NK-92 (cell line): ENCODE measurements around the gene ABLIM2.
"Not testable (repeated sequence)": the region's sequence is repeated elsewhere in the genome, so short reads cannot be mapped to it uniquely, and the experiment has no call there.

Source experiments
- DNase-seq: peaks from one replicate; lab custom pipeline; 2025; ENCODE audit not compliant: unreplicated experiment; lab: John Stamatoyannopoulos, UW

ABLIM2 gene

DNA sequence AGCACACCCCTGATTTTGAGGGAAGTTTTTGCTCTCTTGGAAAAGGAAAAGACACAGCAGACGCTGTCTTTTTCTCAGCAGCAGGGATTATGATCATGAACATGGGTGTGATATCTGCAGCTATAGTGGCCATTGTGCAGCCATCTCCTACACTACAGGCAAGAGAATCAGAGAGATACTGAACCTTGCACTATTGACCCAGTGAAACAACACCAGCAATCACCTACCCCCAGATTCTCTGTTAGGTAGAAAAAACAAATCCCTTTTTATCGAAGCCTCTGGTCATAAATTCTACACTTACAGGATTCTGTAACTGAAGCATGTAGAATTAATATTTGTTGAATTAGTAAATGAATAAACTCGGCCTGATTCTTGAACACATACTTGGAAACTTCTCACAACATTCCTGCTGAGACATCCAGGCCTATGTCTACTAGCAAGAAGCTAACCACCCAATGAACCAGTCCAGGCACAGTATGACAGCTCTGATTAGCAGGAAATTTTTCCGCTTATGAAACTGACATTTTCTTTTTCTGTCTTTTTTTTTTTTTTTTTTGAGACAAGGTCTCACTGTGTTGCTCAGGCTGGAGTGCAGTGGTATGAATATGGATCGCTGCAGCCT, 213.9 kb downstream of the ABLIM2 start:
- no peak for DNase-seq

GRCh38 chr4:7943688-7944087, 214.9 kb downstream of the ABLIM2 start:
- DNase-seq: not testable (repeated sequence)

- DNase-seq: no peak
These were observed 215.4 kb downstream of the ABLIM2 start for GRCh38 chr4:7943211-7943610.

DNA sequence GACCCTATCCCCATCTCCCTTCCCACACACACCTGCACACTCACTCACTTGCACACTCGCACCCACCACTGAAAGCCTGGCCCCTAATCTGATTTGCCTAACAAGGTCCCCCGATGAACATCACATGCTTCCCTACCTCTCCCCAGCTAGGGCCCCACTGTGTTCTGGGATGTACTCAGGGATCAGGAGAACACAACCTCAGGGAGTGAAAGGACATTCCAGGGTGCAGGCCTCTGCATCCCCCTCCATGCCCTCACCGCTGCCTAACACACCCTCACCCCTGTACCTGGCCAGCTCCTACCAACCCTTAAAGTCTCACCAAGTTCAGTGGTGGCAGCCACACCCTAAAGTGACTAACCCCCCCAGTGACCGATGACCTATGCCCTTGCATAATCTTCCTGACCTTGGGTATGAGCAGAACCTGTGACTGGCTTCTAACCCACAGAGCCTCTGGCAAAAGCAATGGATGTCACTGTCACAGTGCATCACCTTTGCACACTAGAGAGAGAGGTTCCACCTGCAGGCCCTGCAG, 216.6 kb downstream of the ABLIM2 start:
- no peak for DNase-seq

- no peak for DNase-seq
These were observed 217.3 kb downstream of the ABLIM2 start for GRCh38 chr4:7941111-7941964.

- no peak for DNase-seq
These were observed 219.1 kb downstream of the ABLIM2 start, which contains the start of gene AFAP1 for GRCh38 chr4:7939377-7940108. Gene AFAP1, minus strand, starts transcription at chr4:7939861. Its CDS starts 67,783 bp downstream, at chr4:7872078.

GRCh38 chr4:7938609-7939376, 219.8 kb downstream of the ABLIM2 start:
- no peak for DNase-seq

GRCh38 chr4:7938266-7938608, 220.4 kb downstream of the ABLIM2 start:
- no peak for DNase-seq

GRCh38 chr4:7937006-7937405, 221.6 kb downstream of the ABLIM2 start:
- DNase-seq: no peak

GRCh38 chr4:7933651-7934510, 224.7 kb downstream of the ABLIM2 start:
- no peak for DNase-seq

DNA sequence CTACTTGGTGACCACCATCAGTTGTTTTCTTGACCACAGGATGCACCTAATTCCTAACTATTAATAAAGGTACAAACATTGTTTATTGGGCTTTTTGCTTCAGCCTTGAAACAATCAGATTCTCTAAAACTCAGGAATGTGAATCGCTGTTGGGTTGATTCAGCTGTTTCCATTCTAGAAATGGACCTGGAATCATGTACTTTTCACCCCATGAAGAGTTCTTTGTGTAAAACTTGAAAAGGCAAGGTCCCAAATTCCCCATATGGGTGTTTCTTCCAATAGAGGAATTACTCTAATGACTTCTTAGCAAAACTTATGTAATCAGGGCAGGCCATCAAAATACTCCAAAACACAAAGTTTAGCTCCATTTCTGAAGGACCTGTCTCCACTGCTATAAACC, 226.3 kb downstream of the ABLIM2 start:
- no peak for DNase-seq

DNA sequence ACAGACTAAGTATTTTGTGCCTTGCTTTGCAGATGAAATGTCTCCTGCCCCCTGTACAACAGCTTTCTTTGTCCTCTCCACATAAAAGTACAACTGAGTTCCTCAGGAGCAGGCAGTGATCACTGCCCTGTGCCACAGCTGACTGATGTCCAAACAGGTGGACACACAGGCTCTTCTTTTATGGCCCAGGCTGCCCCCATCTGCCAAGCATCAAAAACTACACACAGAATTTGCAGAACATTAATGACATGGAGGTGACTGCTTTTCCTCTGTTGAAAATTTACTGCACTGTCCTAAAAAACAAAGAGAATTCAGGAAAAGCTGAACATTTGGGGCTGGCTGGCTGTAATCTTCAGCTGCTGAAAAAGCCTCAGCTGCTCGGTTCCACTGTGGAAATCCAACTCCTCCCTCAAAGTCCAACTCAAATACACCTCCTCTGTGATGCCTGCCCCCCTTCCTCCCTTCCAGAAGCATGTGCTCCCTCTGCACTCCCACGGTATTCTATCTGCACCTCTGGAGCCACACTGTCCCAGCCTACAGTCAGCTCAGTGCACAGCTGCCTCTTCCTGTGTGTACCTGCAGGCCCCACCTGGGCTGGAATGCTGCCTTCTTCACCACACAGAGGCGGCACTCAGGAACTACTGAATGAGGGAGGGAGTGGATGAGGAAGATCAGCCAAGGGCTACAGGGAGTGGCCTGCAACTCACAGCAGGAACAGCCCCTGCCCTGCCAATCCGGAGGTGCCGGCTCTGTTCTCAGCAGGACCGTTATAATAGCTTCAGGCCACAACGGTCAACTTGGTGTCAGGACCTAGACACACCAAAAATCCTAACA, 229.3 kb downstream of the ABLIM2 start:
- DNase-seq: no peak

GRCh38 chr4:7928711-7929110, 229.9 kb downstream of the ABLIM2 start:
- no peak for DNase-seq

DNA sequence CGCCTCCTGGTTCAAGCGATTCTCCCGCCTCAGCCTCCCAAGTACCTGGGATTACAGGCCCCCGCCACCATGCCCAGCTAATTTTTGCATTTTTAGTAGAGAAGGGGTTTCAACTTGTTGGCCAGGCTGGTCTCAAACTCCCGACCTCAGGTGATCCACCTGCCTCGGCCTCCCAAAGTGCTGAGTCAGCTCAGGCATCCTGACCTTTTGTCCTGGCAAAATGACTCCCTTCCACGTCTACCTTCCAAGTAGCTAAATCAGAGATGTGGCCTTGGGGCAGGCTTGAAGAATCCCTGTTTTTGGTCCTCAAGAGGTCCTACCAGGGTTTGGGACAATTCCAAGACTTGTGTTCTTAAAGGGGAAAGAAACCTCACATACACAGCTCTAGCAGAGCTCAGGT, 231.8 kb downstream of the ABLIM2 start:
- no peak for DNase-seq

DNA sequence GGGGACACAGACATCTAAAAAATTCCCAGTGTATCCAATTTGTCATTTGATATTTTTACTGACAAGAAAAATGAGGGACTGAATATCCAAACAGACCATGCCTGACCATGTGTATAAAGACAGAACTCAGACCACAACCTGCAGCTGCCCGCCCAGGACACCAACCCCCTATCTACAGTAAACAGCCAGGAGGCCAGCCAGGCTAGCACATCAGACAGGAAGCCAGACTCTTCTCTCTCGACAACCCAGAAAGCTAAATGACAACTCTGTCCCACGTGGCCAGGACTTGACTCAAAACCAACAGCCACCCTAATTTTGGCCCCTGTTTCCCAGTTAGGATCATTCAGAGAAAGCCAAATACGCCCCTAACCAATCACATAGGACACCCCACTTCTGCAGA, 234.0 kb downstream of the ABLIM2 start:
- DNase-seq: no peak

GRCh38 chr4:7924163-7924562, 234.4 kb downstream of the ABLIM2 start:
- no peak for DNase-seq

DNA sequence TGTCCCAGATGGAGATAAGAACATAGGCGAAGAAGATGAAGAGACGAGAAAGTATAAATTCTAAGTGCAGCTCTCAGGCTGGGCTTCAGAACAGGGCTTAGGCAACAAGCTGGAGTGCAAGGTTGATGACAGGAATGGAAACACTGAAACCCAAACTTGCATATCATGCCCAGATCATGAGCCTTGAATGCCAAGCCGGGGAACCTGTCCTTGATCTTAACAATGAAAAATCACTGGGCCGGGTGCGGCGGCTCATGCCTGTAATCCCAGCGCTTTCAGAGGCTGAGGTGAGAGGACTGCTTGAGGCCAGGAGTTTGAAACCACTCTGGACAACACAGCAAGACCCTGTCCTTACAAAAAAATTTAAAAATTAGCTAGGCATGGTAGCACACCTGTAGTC, 236.1 kb downstream of the ABLIM2 start:
- DNase-seq: no peak

- no peak for DNase-seq
These were observed 239.6 kb downstream of the ABLIM2 start for GRCh38 chr4:7918981-7919380.

- not testable (repeated sequence) for DNase-seq
These were observed 240.4 kb downstream of the ABLIM2 start for GRCh38 chr4:7918187-7918586.
